Adrenal gland (tissue), 12 donors: ENCODE results near the gene DCAF11. TPM values are rescaled to one million over a fixed set of nuclear protein-coding genes. Genes with fewer than 3 reads are reported as not detected.

ENCODE experiments used
- DNase-seq, 7 donors: peaks; one replicate each; pipeline ENCODE4 v3.0.0-alpha.2; 2019 to 2020
- H3K27ac ChIP-seq, 5 donors: fragments of 200-600 bp; sonication (generic) in 4 of 5; 1 replicate in 3 of 5; 2 replicates in 2 of 5; pipeline versions ENCODE4 v1.5.1 to v1.8.0; 2016 to 2020; ENCODE audit warnings: mild to moderate bottlenecking in 1 of 5
- H3K27me3 ChIP-seq: fragments of 200-600 bp; 2 replicates; pipeline ENCODE4 v1.8.0; 2021
- H3K36me3 ChIP-seq, 2 donors: fragments of 200-600 bp; replicated peaks in 1 of 2; 1 replicate in 1 of 2; 2 replicates in 1 of 2; pipeline versions ENCODE4 v1.5.1 to v1.8.0; 2018 to 2022
- H3K4me1 ChIP-seq, 2 donors: fragments of 200-600 bp; replicated peaks in 1 of 2; 1 replicate in 1 of 2; 2 replicates in 1 of 2; pipeline versions ENCODE4 v1.5.1 to v1.8.0; 2018 to 2021
- H3K4me3 ChIP-seq, 4 donors: fragments of 200-600 bp; sonication (generic) in 3 of 4; one replicate each; pipeline ENCODE4 v1.5.1; 2016 to 2018
- H3K9me3 ChIP-seq, 3 donors: fragments of 200-600 bp; sonication (generic) in 1 of 3; replicated peaks in 1 of 3; 1 replicate in 2 of 3; 2 replicates in 1 of 3; pipeline versions ENCODE4 v1.5.1 to v1.8.0; 2016 to 2021
- POLR2A ChIP-seq, 2 donors: fragments of 450-650 bp; IDR thresholded peaks; one replicate each; pipeline ENCODE4 v1.6.1; 2017; ENCODE audit warnings: antibody characterized with exemption in 2 of 2, mild to moderate bottlenecking in 2 of 2, moderate library complexity in 1 of 2
- WGBS, 4 donors: extraction: QIAGEN DNeasy Blood & Tissue Kit in 2 of 4; methylation state at CpG; one replicate each; pipeline versions ENCODE4 v1.1.5 to v1.1.7; 2013 to 2017; 5-methylcytosine and 5-hydroxymethylcytosine counted together
- intact Hi-C, 2 donors: fragments of 100-400 bp; cut with DNase I; formaldehyde crosslinking; loops; one replicate each; pipeline versions ENCODE4 v1.14.1 to v1.15.0; 2022 to 2023
- polyA plus RNA-seq, 3 donors: library from polyadenylated mRNA; stranded (reverse); fragments of 200-250 nt in 2 of 3; fragments of 350-450 nt in 1 of 3; fragmentation: Illumina TruSeq in 1 of 3; extraction: RNeasy Lipid Tissue Mini Kit (QIAGEN cat#74804) in 1 of 3; gene quantifications; one replicate each; pipeline ENCODE4 v1.2.3, GENCODE V29; 2013 to 2014
- total RNA-seq, 9 donors: library from RNA; depleted of rRNA in 4 of 9; stranded (reverse); fragments of >200 nt in 4 of 9; fragments of 120-200 nt in 1 of 9; fragmentation: NEBNext Ultra II Directional in 1 of 9; extraction: Animal tissue kit (Norgen Biotek cat#: 25700) in 1 of 9; gene quantifications; one replicate each; pipeline versions ENCODE4 v1.1.0 to v1.2.4, GENCODE V29; 2013 to 2023
- TF ChIP-seq, protein P1 (sequence below), 6 experiments: fragments of 450-650 bp in 4 of 6; fragments of 200-600 bp in 2 of 6; sonication (generic) in 1 of 6; IDR thresholded peaks; 1 replicate in 5 of 6; 2 replicates in 1 of 6; pipeline versions ENCODE4 v1.5.1 to v1.8.0; 2016 to 2021; ENCODE audit warnings: antibody characterized with exemption in 6 of 6, mild to moderate bottlenecking in 2 of 6, moderate library complexity in 1 of 6
- donor health status: healthy with polysubstance abuse.
- donor health status: Bipolar disorder and iron deficiency.
- donor health status: DM: yes; HTN: yes; CAD: no.
- donor health status: DM: no; HTN: no; CAD: no.
- donor health status: DM: no; HTN: no; CAD: no.
- donor health status: DM: yes; HTN: yes; CAD: no.

DCAF11 gene
- total and polyA plus RNA-seq, 12 donors = 40.4 to 401 (median 120) TPM

DNA sequence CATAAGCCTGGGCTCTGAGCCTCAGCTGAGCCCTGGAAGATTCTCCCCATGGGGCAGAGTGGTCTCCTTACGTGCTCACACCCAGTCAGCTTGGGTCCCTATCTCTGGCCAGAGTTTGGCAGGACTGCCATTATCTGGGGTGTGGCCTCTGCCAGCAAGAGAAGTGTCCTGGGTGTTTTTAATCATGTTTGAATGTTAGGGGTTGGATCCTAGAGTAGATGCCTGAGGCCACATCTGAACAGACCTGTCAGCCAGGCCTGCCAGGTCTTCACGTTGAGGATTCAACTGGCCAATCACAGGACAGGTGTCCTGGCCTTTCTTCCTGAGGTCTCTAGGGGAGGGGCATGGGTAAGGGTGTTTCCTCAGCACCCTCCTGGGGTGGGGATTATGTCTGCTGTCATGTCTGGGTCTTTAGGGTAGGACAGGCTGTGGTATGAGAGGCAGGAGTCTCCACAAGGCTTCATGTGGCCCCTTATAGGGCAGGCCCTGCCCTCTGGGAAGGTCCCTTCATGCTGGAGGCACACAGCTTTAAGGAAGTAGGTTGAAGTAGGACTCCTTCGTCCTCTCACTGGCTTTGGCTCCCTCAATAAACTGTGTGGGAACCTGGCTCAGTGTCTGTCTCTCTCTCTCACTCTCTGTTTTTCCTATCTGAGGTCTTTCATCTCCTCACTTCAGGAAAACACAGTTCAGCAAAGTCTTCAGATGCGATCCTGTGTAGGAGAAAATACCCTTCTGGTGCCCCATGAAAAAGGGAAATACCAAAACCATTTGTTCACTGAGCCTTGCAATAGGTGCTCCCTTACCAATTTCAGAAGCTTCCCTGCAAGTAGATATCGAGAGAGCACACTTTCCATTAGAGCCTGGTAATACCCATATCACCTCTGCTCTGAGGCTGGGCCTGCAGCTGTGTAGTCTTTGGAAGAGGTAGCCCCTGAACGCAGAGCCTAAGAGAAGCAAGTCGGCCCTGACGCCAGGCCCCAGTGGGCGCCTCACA is 9.1 kb downstream of the DCAF11 start:
- H3K4me1 ChIP-seq = peaks cover 0 to 4% of the 10 kb centered on the region in 2 donors
- H3K36me3 ChIP-seq = peaks cover 0 to 50% of the 10 kb centered on the region in 2 donors
- no peak overlapping the region for H3K27ac ChIP-seq
- no peak overlapping the region for H3K4me3 ChIP-seq
- H3K27me3 ChIP-seq = no peaks in the 10 kb centered on the region
- DNase-seq = no peak
- WGBS, 4 donors = 80 to 91% (median 88%) methylated on average over 8 to 9 of the region's 9 CpGs
- H3K9me3 ChIP-seq = no peaks in the 10 kb centered on the region
- intact Hi-C loops = no loop called here
- TF ChIP-seq, protein P1, sequence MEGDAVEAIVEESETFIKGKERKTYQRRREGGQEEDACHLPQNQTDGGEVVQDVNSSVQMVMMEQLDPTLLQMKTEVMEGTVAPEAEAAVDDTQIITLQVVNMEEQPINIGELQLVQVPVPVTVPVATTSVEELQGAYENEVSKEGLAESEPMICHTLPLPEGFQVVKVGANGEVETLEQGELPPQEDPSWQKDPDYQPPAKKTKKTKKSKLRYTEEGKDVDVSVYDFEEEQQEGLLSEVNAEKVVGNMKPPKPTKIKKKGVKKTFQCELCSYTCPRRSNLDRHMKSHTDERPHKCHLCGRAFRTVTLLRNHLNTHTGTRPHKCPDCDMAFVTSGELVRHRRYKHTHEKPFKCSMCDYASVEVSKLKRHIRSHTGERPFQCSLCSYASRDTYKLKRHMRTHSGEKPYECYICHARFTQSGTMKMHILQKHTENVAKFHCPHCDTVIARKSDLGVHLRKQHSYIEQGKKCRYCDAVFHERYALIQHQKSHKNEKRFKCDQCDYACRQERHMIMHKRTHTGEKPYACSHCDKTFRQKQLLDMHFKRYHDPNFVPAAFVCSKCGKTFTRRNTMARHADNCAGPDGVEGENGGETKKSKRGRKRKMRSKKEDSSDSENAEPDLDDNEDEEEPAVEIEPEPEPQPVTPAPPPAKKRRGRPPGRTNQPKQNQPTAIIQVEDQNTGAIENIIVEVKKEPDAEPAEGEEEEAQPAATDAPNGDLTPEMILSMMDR (IDR thresholded peaks at IDR 0.05) = no peak
- TF ChIP-seq POLR2A (IDR thresholded peaks at IDR 0.05) = no peak

DNA sequence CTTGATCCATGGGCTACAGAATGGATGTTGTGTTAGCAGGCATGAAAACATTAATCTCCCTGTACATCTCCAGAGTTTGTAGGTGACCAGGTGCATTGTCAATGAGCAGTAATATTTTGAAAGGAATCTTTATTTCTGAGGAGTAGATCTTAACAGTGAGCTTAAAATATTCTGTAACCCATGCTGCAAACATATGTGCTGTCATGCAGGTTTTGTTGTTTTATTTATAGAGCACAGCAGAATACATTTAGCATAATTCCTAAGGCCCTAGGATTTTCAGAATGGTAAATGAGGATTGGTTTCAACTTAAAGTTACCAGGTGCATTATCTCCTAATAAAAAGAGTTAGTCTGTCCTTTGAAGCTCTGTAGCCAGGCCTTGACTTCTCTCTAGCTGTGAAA is 12.4 kb downstream of the DCAF11 start:
- H3K4me1 ChIP-seq = peaks cover 16 to 21% of the 10 kb centered on the region in 2 donors

DNA sequence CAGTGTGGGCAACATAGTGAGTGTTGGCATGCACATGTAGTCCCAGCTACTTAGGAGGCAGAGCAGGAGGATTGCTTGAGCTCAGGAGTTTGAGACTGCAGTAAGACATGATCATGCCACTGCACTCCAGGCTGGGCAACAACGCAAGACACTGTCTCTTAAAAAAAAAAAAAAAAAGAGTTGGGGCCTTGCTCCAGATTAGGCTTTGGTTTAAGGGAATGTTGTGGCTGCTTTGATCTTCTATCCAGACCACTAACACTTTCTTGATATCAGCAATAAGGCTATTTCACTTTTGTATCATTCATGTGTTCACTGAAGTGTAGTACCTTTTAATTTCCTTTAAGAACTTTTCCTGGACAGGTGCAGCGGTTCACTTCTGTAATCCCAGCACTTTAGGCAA is 13.1 kb downstream of the DCAF11 start:
- Histone ChIP-seq H3K27ac (peak overlapping the region in 1 of 5 donors; percentile 45), H3K36me3 (peaks cover 0 to 10% of the 10 kb centered on the region in 2 donors), H3K4me3 (no peak overlapping the region), H3K4me1 (peaks cover 18 to 24% of the 10 kb centered on the region in 2 donors), H3K27me3 (no peaks in the 10 kb centered on the region), H3K9me3 (no peaks in the 10 kb centered on the region)
- TF ChIP-seq POLR2A (IDR thresholded peaks at IDR 0.05) = no peak
- TF ChIP-seq, protein P1 (IDR thresholded peaks at IDR 0.05) = no peak
- DNase-seq = no peak
- intact Hi-C loops = no loop called here
- WGBS, 4 donors = 66 to 86% (median 79%) methylated on average over 2 of the region's 2 CpGs

More for the DNA sequence above, 12.4 kb downstream of the DCAF11 start:
- intact Hi-C loops = no loop called here
- H3K27me3 ChIP-seq = no peaks in the 10 kb centered on the region
- DNase-seq = no peak
- H3K9me3 ChIP-seq = no peaks in the 10 kb centered on the region
- H3K36me3 ChIP-seq = peaks cover 0 to 18% of the 10 kb centered on the region in 2 donors
- no peak overlapping the region for H3K27ac ChIP-seq
- no peak overlapping the region for H3K4me3 ChIP-seq
- no peak for TF ChIP-seq POLR2A (IDR thresholded peaks at IDR 0.05)
- TF ChIP-seq, protein P1 (IDR thresholded peaks at IDR 0.05) = no peak

DNA sequence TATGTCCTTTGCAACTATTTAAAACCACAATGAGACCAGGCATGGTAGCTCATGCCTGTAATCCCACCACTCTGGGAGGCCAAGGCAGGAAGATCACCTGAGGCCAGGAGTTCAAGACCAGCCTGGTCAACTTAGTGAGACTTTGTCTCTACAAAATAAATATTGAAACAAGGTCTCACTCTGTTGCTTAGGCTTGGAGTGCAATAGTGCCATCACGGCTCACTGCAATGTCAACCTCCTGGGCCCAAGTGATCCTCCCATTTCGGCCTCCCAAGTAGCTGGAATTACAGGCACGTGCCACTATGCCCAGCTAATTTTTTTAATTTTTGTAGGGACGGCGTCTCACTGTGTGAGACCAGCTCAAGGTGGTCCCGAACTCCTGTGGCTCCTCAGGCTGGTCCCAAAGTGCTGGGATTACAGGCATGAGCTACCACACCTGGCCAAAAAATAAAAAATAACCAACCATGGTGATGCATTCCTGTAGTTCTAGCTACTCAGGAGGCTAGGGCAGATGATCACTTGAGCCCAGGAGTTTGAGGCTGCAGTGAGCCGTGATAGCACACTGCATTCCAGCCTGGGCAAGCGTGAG is 14.9 kb downstream of the DCAF11 start:
- intact Hi-C loops = no loop called here
- TF ChIP-seq, protein P1 (IDR thresholded peaks at IDR 0.05) = no peak
- TF ChIP-seq POLR2A (IDR thresholded peaks at IDR 0.05) = no peak
- no peaks in the 10 kb centered on the region for H3K9me3 ChIP-seq

More for the DNA sequence above, 14.9 kb downstream of the DCAF11 start:
- H3K27me3 ChIP-seq = no peaks in the 10 kb centered on the region
- no peak for DNase-seq
- H3K27ac ChIP-seq = no peak overlapping the region
- WGBS, 4 donors = 88 to 95% (median 94%) methylated on average over 8 of the region's 8 CpGs
- H3K36me3 ChIP-seq = no peaks in the 10 kb centered on the region
- no peak overlapping the region for H3K4me3 ChIP-seq
- H3K4me1 ChIP-seq = peaks cover 18 to 24% of the 10 kb centered on the region in 2 donors
